ENCODE data around the gene LCN10. TPM values are rescaled to one million over a fixed set of nuclear protein-coding genes. Genes with fewer than 3 reads are reported as not detected.
A peak's percentile ranks its signal among the peaks of the same experiment; 100 is the strongest.
"Not testable (repeated sequence)": the region's sequence is repeated elsewhere in the genome, so short reads cannot be mapped to it uniquely, and the experiment has no call there.

Gene LCN10
- polyA plus RNA-seq, 3 donors, result 0.16 TPM; not detected in 2

DNA sequence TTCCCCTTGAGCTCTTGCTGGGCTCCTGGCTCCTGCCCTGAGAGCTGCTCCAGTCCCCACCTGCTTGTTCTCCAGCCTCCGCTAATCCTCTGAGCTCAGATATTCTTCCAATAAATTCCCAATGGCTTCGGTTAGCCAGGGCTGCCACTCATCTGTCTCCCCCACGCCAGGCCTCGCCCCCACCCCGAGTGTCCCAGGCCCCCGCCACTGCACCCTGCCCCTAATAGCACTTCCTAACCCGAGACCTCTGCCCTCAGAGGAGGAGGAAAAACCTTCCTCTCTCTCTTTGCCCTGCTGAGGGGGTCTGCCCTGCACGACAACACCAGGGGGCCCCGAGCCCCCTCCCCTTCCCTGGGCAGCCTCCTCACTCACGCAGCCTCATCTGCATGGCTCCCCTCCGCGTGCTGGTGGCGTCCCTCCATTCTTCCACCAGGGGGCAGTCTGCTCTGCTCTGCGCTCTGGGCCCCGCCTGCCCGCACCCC is 27.0 kb upstream of the LCN10 start:
- WGBS (ENCODE audit: insufficient coverage), result 11% methylated on average over 5 of the region's 16 CpGs
- Histone ChIP-seq H3K27me3 (ENCODE audit: control insufficient read depth in 2 of 2, insufficient read depth in 2 of 2, low read length in 2 of 2) (no peaks in the 10 kb centered on the region), H3K4me3 (replicated peaks in 1 of 3; ENCODE audit: low read depth in 2 of 3, low read length in 3 of 3) (no peak overlapping the region), H3K4me1 (ENCODE audit: control insufficient read depth in 1 of 2, insufficient read depth in 2 of 2, low read length in 2 of 2) (peaks cover 0 to 3% of the 10 kb centered on the region in 2 donors), H3K27ac (ENCODE audit: low read depth in 1 of 2, low read length in 2 of 2) (no peak overlapping the region), H3K36me3 (replicated peaks in 1 of 2; ENCODE audit: control insufficient read depth in 1 of 2, insufficient read depth in 2 of 2, low read length in 2 of 2) (no peaks in the 10 kb centered on the region), H3K79me2 (ENCODE audit: insufficient read depth, low read length) (no peaks in the 10 kb centered on the region), H3K4me2 (replicated peaks; ENCODE audit: extremely low read depth, low read length, poor library complexity, severe bottlenecking) (no peak overlapping the region), H2AFZ (ENCODE audit: insufficient read depth, low read depth, low read length, poor library complexity, severe bottlenecking) (no peak overlapping the region), H3K9me3 (replicated peaks in 1 of 2; ENCODE audit: control insufficient read depth in 1 of 2, insufficient read depth in 1 of 2, low read length in 2 of 2) (peaks cover 9 to 18% of the 10 kb centered on the region in 2 donors), H4K20me1 (ENCODE audit: insufficient read depth, low read length) (no peaks in the 10 kb centered on the region), H3K9ac (ENCODE audit: insufficient read depth, low read length, poor library complexity, severe bottlenecking) (no peak overlapping the region)
- peak in 2 of 3 donors; percentile 25 to 47 for DNase-seq
- H3K27me3 Mint-ChIP-seq (ENCODE audit: low read depth in 3 of 3), result peaks cover 13 to 22% (median 19%) of the 10 kb centered on the region in 3 donors
- H3K4me3 Mint-ChIP-seq, result no peak overlapping the region
- H3K27ac Mint-ChIP-seq, result no peak overlapping the region
- TF ChIP-seq, protein P1, sequence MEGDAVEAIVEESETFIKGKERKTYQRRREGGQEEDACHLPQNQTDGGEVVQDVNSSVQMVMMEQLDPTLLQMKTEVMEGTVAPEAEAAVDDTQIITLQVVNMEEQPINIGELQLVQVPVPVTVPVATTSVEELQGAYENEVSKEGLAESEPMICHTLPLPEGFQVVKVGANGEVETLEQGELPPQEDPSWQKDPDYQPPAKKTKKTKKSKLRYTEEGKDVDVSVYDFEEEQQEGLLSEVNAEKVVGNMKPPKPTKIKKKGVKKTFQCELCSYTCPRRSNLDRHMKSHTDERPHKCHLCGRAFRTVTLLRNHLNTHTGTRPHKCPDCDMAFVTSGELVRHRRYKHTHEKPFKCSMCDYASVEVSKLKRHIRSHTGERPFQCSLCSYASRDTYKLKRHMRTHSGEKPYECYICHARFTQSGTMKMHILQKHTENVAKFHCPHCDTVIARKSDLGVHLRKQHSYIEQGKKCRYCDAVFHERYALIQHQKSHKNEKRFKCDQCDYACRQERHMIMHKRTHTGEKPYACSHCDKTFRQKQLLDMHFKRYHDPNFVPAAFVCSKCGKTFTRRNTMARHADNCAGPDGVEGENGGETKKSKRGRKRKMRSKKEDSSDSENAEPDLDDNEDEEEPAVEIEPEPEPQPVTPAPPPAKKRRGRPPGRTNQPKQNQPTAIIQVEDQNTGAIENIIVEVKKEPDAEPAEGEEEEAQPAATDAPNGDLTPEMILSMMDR (IDR thresholded peaks at IDR 0.05), result peak; percentile 45
- intact Hi-C loops (cut with micrococcal nuclease), result no loop called here
- H3K36me3 Mint-ChIP-seq, result no peaks in the 10 kb centered on the region
- H3K4me1 Mint-ChIP-seq, result peaks cover 12% of the 10 kb centered on the region
- H3K9me3 Mint-ChIP-seq, result peaks cover 8 to 20% (median 14%) of the 10 kb centered on the region in 7 donors

DNA sequence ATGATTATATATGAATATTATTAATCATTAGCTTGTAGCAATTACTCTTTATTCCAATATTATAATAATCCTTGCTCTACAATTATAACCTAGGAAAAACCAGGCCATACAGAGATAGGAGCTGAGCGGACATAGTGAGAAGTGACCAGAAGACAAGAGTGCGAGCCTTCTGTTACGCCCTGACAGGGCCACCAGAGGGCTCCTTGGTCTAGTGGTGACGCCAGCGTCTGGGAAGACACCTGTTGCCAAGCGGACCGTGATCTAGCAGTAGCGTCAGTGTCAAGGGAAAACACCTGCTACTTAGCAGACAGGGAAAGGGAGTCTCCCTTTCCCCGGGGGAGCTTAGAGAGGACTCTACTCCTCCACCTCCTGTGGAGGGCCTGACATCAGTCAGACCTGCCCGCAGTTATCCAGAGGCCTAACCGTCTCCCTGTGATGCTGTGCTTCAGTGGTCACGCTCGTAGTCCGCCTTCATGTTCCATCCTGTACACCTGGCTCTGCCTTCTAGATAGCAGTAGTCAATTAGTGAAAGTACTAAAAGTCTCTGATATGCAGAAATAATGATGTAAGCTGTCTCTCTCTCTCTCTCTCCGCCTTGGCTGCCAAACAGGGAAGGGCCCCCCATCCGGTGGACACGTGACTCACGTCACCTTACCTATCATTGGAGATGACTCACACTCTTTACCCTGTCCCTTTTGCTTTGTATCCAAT is 23.8 kb upstream of the LCN10 start:
- H3K9ac ChIP-seq (ENCODE audit: insufficient read depth, low read length, poor library complexity, severe bottlenecking); H3K79me2 ChIP-seq (ENCODE audit: insufficient read depth, low read length); intact Hi-C loops (cut with micrococcal nuclease); H3K4me3 ChIP-seq (replicated peaks in 1 of 3; ENCODE audit: low read depth in 2 of 3, low read length in 3 of 3); H3K4me3 Mint-ChIP-seq; H4K20me1 ChIP-seq (ENCODE audit: insufficient read depth, low read length); H3K9me3 ChIP-seq (replicated peaks in 1 of 2; ENCODE audit: control insufficient read depth in 1 of 2, insufficient read depth in 1 of 2, low read length in 2 of 2); H3K4me2 ChIP-seq (replicated peaks; ENCODE audit: extremely low read depth, low read length, poor library complexity, severe bottlenecking); H3K9me3 Mint-ChIP-seq; H3K4me1 Mint-ChIP-seq; H3K4me1 ChIP-seq (ENCODE audit: control insufficient read depth in 1 of 2, insufficient read depth in 2 of 2, low read length in 2 of 2); H3K27me3 ChIP-seq (ENCODE audit: control insufficient read depth in 2 of 2, insufficient read depth in 2 of 2, low read length in 2 of 2); H3K36me3 Mint-ChIP-seq; H3K36me3 ChIP-seq (replicated peaks in 1 of 2; ENCODE audit: control insufficient read depth in 1 of 2, insufficient read depth in 2 of 2, low read length in 2 of 2); H3K27ac ChIP-seq (ENCODE audit: low read depth in 1 of 2, low read length in 2 of 2); H2AFZ ChIP-seq (ENCODE audit: insufficient read depth, low read depth, low read length, poor library complexity, severe bottlenecking): not testable (repeated sequence)
- peaks cover 13 to 31% (median 23%) of the 10 kb centered on the region in 3 donors for H3K27me3 Mint-ChIP-seq (ENCODE audit: low read depth in 3 of 3)
- TF ChIP-seq, protein P1 (IDR thresholded peaks at IDR 0.05), result peak; percentile 68
- DNase-seq, result peak; percentile 20 to 72 (median 38)
- peak overlapping the region in 4 of 7 donors; percentile 42 to 74 (median 57) for H3K27ac Mint-ChIP-seq
- 74% methylated on average over 6 of the region's 18 CpGs for WGBS (ENCODE audit: insufficient coverage)

DNA sequence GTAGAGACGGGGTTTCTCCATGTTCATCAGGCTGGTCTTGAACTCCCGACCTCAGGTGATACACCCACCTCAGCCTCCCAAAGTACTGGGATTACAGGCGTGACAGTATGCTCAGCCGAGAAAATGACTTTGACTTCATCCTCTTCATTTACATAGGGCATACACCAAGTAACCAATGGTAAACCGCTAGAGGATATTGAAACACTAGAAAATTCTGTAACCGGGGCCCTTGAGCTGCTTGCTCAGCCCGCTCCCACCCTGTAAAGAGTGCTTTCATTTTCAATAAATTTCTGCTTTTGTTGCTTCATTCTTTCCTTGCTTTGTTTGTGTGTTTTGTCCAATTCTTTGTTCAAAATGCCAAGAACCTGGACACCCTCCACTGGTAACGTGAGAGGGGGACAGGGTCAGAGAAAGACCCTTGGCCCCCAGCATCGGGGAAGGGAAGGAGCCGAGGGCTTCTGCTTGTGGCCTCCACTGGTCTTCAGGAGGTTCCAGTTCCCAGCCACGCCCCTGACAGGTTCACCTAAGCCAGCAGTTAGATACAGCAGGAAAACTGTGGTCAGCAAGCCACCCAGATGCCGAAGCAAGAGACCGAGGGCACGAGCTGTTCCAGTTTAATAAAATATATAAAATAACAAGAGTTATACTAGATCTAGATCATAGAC is 23.1 kb upstream of the LCN10 start:
- H3K27ac Mint-ChIP-seq, result peak overlapping the region in 2 of 7 donors; percentile 52 to 62
- WGBS (ENCODE audit: insufficient coverage), result 78% methylated on average over 6 of the region's 14 CpGs
- intact Hi-C loops (cut with micrococcal nuclease); H3K36me3 Mint-ChIP-seq; DNase-seq; H3K27ac ChIP-seq (ENCODE audit: low read depth in 1 of 2, low read length in 2 of 2); H2AFZ ChIP-seq (ENCODE audit: insufficient read depth, low read depth, low read length, poor library complexity, severe bottlenecking); H3K79me2 ChIP-seq (ENCODE audit: insufficient read depth, low read length); H3K9me3 ChIP-seq (replicated peaks in 1 of 2; ENCODE audit: control insufficient read depth in 1 of 2, insufficient read depth in 1 of 2, low read length in 2 of 2); H3K4me3 Mint-ChIP-seq; H3K27me3 ChIP-seq (ENCODE audit: control insufficient read depth in 2 of 2, insufficient read depth in 2 of 2, low read length in 2 of 2); H4K20me1 ChIP-seq (ENCODE audit: insufficient read depth, low read length); H3K4me1 ChIP-seq (ENCODE audit: control insufficient read depth in 1 of 2, insufficient read depth in 2 of 2, low read length in 2 of 2); H3K36me3 ChIP-seq (replicated peaks in 1 of 2; ENCODE audit: control insufficient read depth in 1 of 2, insufficient read depth in 2 of 2, low read length in 2 of 2); H3K9ac ChIP-seq (ENCODE audit: insufficient read depth, low read length, poor library complexity, severe bottlenecking); H3K9me3 Mint-ChIP-seq; H3K4me3 ChIP-seq (replicated peaks in 1 of 3; ENCODE audit: low read depth in 2 of 3, low read length in 3 of 3); H3K4me2 ChIP-seq (replicated peaks; ENCODE audit: extremely low read depth, low read length, poor library complexity, severe bottlenecking): not testable (repeated sequence)
- peaks cover 12 to 28% (median 22%) of the 10 kb centered on the region in 3 donors for H3K27me3 Mint-ChIP-seq (ENCODE audit: low read depth in 3 of 3)
- H3K4me1 Mint-ChIP-seq, result peaks cover 11% of the 10 kb centered on the region

Data from CD14-positive monocyte (primary cell).